Measurements from ENCODE around the gene PHOX2A.
A peak's percentile ranks its signal among the peaks of the same experiment; 100 is the strongest.

Gene PHOX2A

GRCh38 chr11:72233056-72233772, 10.8 kb downstream of the PHOX2A start:
- no peak for DNase-seq

GRCh38 chr11:72232260-72233055, 11.5 kb downstream of the PHOX2A start:
- DNase-seq, result no peak

GRCh38 chr11:72231396-72232259, 12.3 kb downstream of the PHOX2A start:
- no peak for DNase-seq

- DNase-seq, result no peak
Observed at GRCh38 chr11:72230764-72231365, 13.1 kb downstream of the PHOX2A start.

- no peak for DNase-seq
Observed at GRCh38 chr11:72229925-72230763, 13.8 kb downstream of the PHOX2A start.

GRCh38 chr11:72229336-72229924, 14.5 kb downstream of the PHOX2A start:
- no peak for DNase-seq

GRCh38 chr11:72228844-72229231, 15.1 kb downstream of the PHOX2A start:
- DNase-seq, result no peak

- DNase-seq, result no peak
Observed at GRCh38 chr11:72228229-72228843, 15.6 kb downstream of the PHOX2A start.

GRCh38 chr11:72227316-72228228, 16.4 kb downstream of the PHOX2A start:
- DNase-seq, result peak; percentile 61

- no peak for DNase-seq
Observed at GRCh38 chr11:72226701-72227100, 17.3 kb downstream of the PHOX2A start.

GRCh38 chr11:72225411-72225951, 18.5 kb downstream of the PHOX2A start:
- no peak for DNase-seq

GRCh38 chr11:72224564-72225410, 19.2 kb downstream of the PHOX2A start, which contains the start of gene INPPL1:
Gene INPPL1 (plus strand): TSS chr11:72224767. CDS start chr11:72224985, 218 bp downstream.
- no peak for DNase-seq

GRCh38 chr11:72223615-72224563, 20.1 kb downstream of the PHOX2A start:
- no peak for DNase-seq

- peak; percentile 59 for DNase-seq
Observed at GRCh38 chr11:72222907-72223614, 20.9 kb downstream of the PHOX2A start.

- DNase-seq, result no peak
Observed at GRCh38 chr11:72222106-72222891, 21.7 kb downstream of the PHOX2A start.
